Measurements from ENCODE around the gene OLFM1. TPM values are rescaled to one million over a fixed set of nuclear protein-coding genes. Genes with fewer than 3 reads are reported as not detected.

Gene OLFM1
- polyA plus RNA-seq (2011; rRNA removed) (1.3 and 1.5 TPM in 2 replicates), polyA minus RNA-seq (2011; rRNA and poly(A)+ RNA removed) (0.46 and 0.62 TPM in 2 replicates)

- ChIA-PET POLR2A (no interaction called here), CTCF (interaction anchor here (1.2 to 1.7 kb wide), 2 partner anchors 13 to 328 kb away, joined by 3 read pairs; no protein-coding TSS in a partner anchor)
- TF ChIP-seq CTCF (IDR thresholded peaks at IDR 0.05; ENCODE audit: insufficient read depth, low read depth, low read length) = peak; percentile 69
- no peak for DNase-seq (ENCODE audit: low read depth)
- Histone ChIP-seq H3K4me3 (ENCODE audit: low read depth, low read length) (no peak within 1 kb of the TSS; the same call in 1 of the 2 replicates), H3K36me3 (ENCODE audit: control insufficient read depth, insufficient read depth, low read length) (no peaks in the 10 kb centered on the region), H3K27me3 (ENCODE audit: control insufficient read depth, insufficient read depth, low read length) (peaks cover 21% of the 10 kb centered on the region)
These were observed at the start of gene OLFM1 for GRCh38 chr9:135087489-135087792. Gene OLFM1 (plus strand): TSS chr9:135087668. CDS start chr9:135087990, 322 bp downstream.

GRCh38 chr9:135038331-135038730 lies 49.1 kb upstream of the OLFM1 start:
- Histone ChIP-seq H3K36me3 (ENCODE audit: control insufficient read depth, insufficient read depth, low read length) (no peaks in the 10 kb centered on the region), H3K4me3 (ENCODE audit: low read depth, low read length) (no peak overlapping the region), H3K27me3 (ENCODE audit: control insufficient read depth, insufficient read depth, low read length) (no peaks in the 10 kb centered on the region; the same call in 1 of the 2 replicates)
- no peak for TF ChIP-seq CTCF (IDR thresholded peaks at IDR 0.05; ENCODE audit: insufficient read depth, low read depth, low read length)
- ChIA-PET POLR2A (no interaction called here), CTCF (interaction anchor here (1.4 kb wide), 1 partner anchor 36 kb away, joined by 3 read pairs; no protein-coding TSS in a partner anchor)
- no peak for DNase-seq (ENCODE audit: low read depth)

- TF ChIP-seq CTCF (IDR thresholded peaks at IDR 0.05; ENCODE audit: insufficient read depth, low read depth, low read length) = no peak
- no peak for DNase-seq (ENCODE audit: low read depth)
- Histone ChIP-seq H3K4me3 (ENCODE audit: low read depth, low read length) (no peak overlapping the region), H3K27me3 (ENCODE audit: control insufficient read depth, insufficient read depth, low read length) (no peaks in the 10 kb centered on the region; the same call in 1 of the 2 replicates), H3K36me3 (ENCODE audit: control insufficient read depth, insufficient read depth, low read length) (no peaks in the 10 kb centered on the region)
- POLR2A ChIA-PET = no interaction called here
- CTCF ChIA-PET = interaction anchor here (1.4 kb wide), 1 partner anchor 35 kb away, joined by 3 read pairs; no protein-coding TSS in a partner anchor
These were observed 48.6 kb upstream of the OLFM1 start for GRCh38 chr9:135038826-135039225.

- CTCF ChIA-PET = interaction anchor here (1.4 kb wide), 1 partner anchor 35 kb away, joined by 3 read pairs; no protein-coding TSS in a partner anchor
These were observed 48.1 kb upstream of the OLFM1 start for GRCh38 chr9:135039266-135039870.

More at GRCh38 chr9:135039266-135039870, 48.1 kb upstream of the OLFM1 start:
- POLR2A ChIA-PET = no interaction called here
- TF ChIP-seq CTCF (IDR thresholded peaks at IDR 0.05; ENCODE audit: insufficient read depth, low read depth, low read length) = no peak
- Histone ChIP-seq H3K27me3 (ENCODE audit: control insufficient read depth, insufficient read depth, low read length) (no peaks in the 10 kb centered on the region; the same call in 1 of the 2 replicates), H3K36me3 (ENCODE audit: control insufficient read depth, insufficient read depth, low read length) (no peaks in the 10 kb centered on the region), H3K4me3 (ENCODE audit: low read depth, low read length) (no peak overlapping the region)
- no peak for DNase-seq (ENCODE audit: low read depth)
